HL-60 (cell line): ENCODE measurements around the gene MYOZ1.

Source experiments
- DNase-seq, 2 experiments: peaks; one replicate each; pipeline ENCODE4 v3.0.0-alpha.2; 2010 to 2020; ENCODE audit warnings: low read depth in 1 of 2, low spot score in 1 of 2
- H3K27ac ChIP-seq: fragments of 250-450 bp; sonication (Bioruptor Pico); replicated peaks from 2 replicates; pipeline ENCODE4 v1.5.1; 2020; ENCODE audit warnings: mild to moderate bottlenecking, moderate library complexity
- H3K27me3 ChIP-seq: fragments of 250-450 bp; sonication (Bioruptor Pico); 2 replicates; pipeline ENCODE4 v1.5.1; 2021; ENCODE audit warnings: mild to moderate bottlenecking, moderate library complexity; ENCODE audit not compliant: insufficient read depth, poor library complexity, severe bottlenecking
- H3K4me3 ChIP-seq: replicated peaks from 2 replicates; pipeline ENCODE4 v1.5.1; 2011; ENCODE audit warnings: mild to moderate bottlenecking, control low read depth, low read length; ENCODE audit not compliant: insufficient read depth
- CTCF ChIP-seq: IDR thresholded peaks from one replicate; pipeline ENCODE4 v1.5.1; 2011; ENCODE audit warnings: low read length, control low read depth, inconsistent platforms; ENCODE audit not compliant: insufficient read depth
- GABPA ChIP-seq: IDR thresholded peaks from 2 replicates; pipeline ENCODE4 v1.6.1; 2012; ENCODE audit warnings: low read depth
- POLR2AphosphoS5 ChIP-seq: IDR thresholded peaks from 2 replicates; pipeline ENCODE4 v1.6.1; 2012; ENCODE audit warnings: low read depth
- REST ChIP-seq: IDR thresholded peaks from 2 replicates; pipeline ENCODE4 v1.6.1; 2012; ENCODE audit warnings: low read depth; ENCODE audit not compliant: insufficient replicate concordance
- SPI1 ChIP-seq: IDR thresholded peaks from 2 replicates; pipeline ENCODE4 v1.6.1; 2012; ENCODE audit warnings: low read depth, mild to moderate bottlenecking, borderline replicate concordance

Gene MYOZ1

GRCh38 chr10:73647875-73648651 is 6.8 kb upstream of the MYOZ1 start:
- no peak overlapping the region for H3K4me3 ChIP-seq
- H3K27me3 ChIP-seq: no peaks in the 10 kb centered on the region
- H3K27ac ChIP-seq: no peak overlapping the region
- no peak for DNase-seq
- no peak for TF ChIP-seq POLR2AphosphoS5

GRCh38 chr10:73647211-73647874 is 6.1 kb upstream of the MYOZ1 start:
- no peak overlapping the region for H3K27ac ChIP-seq
- no peak for DNase-seq
- no peak overlapping the region for H3K4me3 ChIP-seq
- no peak for TF ChIP-seq GABPA
- no peak for TF ChIP-seq POLR2AphosphoS5
- TF ChIP-seq CTCF: no peak
- TF ChIP-seq REST: no peak
- TF ChIP-seq SPI1: no peak
- no peaks in the 10 kb centered on the region for H3K27me3 ChIP-seq

- DNase-seq: no peak
- TF ChIP-seq GABPA: no peak
- TF ChIP-seq POLR2AphosphoS5: no peak
- TF ChIP-seq CTCF: no peak
- TF ChIP-seq REST: no peak
- no peak for TF ChIP-seq SPI1
- Histone ChIP-seq H3K27me3 (no peaks in the 10 kb centered on the region), H3K4me3 (no peak overlapping the region), H3K27ac (no peak overlapping the region)
Measured at GRCh38 chr10:73646598-73647041, 5.3 kb upstream of the MYOZ1 start.

GRCh38 chr10:73645251-73645650 is 4.0 kb upstream of the MYOZ1 start:
- H3K27me3 ChIP-seq: no peaks in the 10 kb centered on the region
- no peak overlapping the region for H3K4me3 ChIP-seq
- no peak overlapping the region for H3K27ac ChIP-seq
- DNase-seq: peak in 1 of 2 experiments; percentile 31
- no peak for TF ChIP-seq GABPA
- no peak for TF ChIP-seq POLR2AphosphoS5
- no peak for TF ChIP-seq CTCF
- no peak for TF ChIP-seq REST
